GM12873 (cell line): Measurements from ENCODE around the gene LTA4H.

Experiments
- TF ChIP-seq, protein P1 (sequence below): IDR thresholded peaks from 2 replicates; pipeline ENCODE4 v1.5.1; 2012; ENCODE audit warnings: low read depth, mild to moderate bottlenecking, moderate library complexity, low read length, control low read depth; ENCODE audit not compliant: insufficient read depth; ENCODE audit errors: missing control alignments

LTA4H gene

DNA sequence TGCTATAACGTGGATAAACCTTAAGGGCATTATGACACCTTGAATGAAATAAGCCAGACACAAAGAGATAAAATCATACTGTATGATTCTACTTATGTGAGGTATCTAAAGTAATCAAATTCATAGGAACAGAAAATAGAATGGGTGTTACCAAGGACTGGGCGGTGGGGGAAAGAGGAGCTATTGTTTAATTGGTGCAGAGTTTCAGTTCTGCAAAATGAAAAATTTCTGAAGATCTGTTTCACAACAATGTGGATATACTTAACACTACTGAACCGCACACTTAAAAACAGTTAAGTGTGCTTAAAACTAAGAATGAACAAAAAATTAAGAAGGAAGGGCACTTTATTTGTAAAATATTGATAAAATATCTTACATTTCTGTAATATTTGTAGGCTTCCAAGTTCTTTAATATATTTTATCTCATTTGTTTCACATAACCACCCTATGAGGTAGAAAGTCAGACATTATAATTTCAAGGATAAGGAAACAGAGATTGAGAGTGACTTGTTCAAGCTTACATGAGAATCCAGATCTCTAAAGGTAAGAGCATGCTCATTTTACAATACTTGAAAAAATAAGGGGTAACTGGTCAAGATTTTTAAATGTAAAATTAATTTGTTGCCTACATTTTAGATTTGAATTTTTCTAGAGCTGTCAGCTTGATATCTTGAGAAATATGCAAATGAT, 14.9 kb downstream of the LTA4H start:
- TF ChIP-seq, protein P1, sequence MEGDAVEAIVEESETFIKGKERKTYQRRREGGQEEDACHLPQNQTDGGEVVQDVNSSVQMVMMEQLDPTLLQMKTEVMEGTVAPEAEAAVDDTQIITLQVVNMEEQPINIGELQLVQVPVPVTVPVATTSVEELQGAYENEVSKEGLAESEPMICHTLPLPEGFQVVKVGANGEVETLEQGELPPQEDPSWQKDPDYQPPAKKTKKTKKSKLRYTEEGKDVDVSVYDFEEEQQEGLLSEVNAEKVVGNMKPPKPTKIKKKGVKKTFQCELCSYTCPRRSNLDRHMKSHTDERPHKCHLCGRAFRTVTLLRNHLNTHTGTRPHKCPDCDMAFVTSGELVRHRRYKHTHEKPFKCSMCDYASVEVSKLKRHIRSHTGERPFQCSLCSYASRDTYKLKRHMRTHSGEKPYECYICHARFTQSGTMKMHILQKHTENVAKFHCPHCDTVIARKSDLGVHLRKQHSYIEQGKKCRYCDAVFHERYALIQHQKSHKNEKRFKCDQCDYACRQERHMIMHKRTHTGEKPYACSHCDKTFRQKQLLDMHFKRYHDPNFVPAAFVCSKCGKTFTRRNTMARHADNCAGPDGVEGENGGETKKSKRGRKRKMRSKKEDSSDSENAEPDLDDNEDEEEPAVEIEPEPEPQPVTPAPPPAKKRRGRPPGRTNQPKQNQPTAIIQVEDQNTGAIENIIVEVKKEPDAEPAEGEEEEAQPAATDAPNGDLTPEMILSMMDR, result no peak

DNA sequence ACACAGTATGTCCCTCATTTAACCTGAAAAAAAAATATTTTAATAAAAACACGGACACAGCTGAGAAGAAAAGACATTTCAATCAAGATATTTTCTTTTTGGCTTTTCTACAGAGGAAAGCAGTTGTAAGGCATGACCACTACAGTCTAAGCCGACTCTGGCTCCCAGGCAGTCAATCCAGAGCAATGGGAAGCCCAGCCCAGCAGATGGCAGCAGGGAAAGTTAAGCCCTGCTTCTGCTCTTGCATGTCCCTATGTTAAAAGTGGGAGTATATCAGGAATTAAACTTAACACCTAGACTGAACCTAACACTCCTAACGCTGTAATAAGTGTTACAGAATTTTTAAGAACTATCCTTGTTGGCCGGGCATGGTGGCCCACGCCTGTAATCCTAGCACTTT, 19.7 kb downstream of the LTA4H start:
- TF ChIP-seq, protein P1, result peak; percentile 15

DNA sequence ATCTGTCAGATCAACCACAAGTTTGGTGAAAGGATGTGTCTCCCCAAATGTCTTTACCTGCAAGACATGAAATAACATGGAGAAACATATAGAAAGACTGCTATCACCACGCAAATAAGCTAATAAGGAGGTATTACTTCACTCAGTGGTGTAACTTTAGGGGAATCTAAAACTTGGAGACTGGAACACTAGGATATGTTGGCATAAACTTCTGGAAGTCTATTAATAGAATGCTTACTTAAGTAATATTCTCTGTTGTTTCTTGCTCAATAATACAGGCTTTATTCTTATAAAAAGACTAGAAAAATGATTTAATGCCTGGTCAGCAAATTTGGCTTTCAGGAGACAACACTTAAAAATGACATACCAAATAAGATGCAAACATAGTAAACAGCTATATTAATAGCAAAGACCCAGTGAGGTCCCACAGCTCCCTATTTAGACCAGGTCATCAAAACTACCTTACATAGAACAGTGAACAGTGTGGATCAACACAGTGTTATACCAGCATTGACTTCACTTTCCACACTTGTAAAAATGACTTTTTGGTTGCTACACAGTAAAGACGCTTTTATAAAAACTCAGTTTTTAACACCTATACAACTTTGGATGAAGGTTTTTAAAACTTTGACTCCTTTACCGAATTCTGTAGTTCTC, 20.3 kb downstream of the LTA4H start:
- TF ChIP-seq, protein P1, result no peak

DNA sequence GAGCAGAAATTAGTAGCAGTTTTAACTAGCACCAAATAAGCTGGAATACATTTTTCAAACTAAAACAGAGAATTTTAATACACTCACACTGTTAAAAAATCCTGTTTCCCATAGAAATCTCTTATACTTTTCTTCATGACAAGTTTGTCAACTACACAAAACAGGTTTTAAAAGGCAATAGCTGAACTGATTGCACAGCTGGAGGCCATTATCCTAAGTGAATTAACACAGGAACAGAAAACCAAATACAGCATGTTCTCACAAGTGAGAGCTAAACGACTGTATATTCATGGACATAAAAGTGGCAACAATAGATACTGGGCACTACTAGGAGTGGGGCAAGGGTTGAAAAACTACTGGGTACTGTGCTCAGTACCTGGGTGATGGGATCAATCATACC, 27.7 kb downstream of the LTA4H start:
- TF ChIP-seq, protein P1, result no peak

DNA sequence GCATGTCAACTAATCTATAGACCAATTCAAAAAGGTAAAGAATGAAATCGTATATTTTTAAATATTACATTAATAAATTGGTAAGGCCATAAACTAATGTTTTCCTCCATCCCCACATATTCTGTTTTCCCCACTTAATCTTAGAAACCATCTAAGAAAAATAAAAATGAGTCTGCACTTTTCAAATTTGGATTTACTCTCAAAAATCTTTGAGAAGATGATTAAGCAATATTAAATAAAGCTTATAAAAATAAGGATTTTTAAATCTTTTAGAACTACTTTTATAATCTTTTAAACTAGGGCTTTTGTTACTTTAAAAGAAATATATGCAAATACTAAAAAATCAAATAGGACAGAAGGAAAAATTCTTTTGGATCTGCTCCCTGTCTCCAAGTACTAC, 28.7 kb downstream of the LTA4H start:
- TF ChIP-seq, protein P1, result no peak

DNA sequence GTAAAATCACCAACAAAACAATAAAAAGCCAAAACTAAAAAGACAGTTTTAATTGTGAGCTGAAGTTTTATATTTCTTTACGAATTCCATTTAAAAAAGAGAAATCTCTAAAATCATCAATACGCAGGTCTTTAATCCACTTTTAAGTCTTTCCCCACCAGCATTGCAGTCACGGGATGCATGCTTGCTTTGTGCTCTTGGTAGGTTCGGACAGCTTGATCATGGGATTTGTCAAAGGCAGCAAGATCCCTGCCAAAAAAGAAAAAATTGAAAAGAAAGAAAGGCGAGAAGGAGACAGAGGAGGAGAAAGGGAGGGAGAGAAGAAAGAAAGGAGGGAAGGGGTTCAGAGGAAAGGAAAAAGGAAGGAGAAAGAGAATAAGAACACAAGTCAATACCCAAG, 34.5 kb downstream of the LTA4H start:
- TF ChIP-seq, protein P1, result no peak

DNA sequence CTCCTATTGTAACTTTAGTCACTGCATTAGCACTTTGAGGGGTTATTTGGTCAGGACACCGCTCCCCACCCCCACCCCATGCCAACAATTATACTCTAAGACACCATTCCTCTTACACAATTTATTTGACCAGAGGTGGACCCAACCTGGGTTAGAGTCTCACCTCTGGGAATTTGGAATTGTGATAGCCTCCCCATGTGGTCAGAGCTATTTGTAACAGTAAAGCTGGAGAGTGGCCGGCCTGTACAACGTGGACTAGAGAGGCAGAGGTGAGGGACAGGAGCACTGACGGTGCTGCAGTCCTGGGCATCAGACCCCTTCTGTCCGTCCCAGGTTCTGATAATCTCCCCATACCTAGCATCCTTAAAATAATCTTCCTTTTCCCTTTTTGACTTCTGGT, 35.9 kb downstream of the LTA4H start:
- TF ChIP-seq, protein P1, result no peak
